ENCODE data around the gene PTCD2. TPM values are rescaled to one million over a fixed set of nuclear protein-coding genes. Genes with fewer than 3 reads are reported as not detected.
A peak's percentile ranks its signal among the peaks of the same experiment; 100 is the strongest.

PTCD2 gene
- total RNA-seq, 1 experiment from 2014 or later, result 24.9 TPM

DNA sequence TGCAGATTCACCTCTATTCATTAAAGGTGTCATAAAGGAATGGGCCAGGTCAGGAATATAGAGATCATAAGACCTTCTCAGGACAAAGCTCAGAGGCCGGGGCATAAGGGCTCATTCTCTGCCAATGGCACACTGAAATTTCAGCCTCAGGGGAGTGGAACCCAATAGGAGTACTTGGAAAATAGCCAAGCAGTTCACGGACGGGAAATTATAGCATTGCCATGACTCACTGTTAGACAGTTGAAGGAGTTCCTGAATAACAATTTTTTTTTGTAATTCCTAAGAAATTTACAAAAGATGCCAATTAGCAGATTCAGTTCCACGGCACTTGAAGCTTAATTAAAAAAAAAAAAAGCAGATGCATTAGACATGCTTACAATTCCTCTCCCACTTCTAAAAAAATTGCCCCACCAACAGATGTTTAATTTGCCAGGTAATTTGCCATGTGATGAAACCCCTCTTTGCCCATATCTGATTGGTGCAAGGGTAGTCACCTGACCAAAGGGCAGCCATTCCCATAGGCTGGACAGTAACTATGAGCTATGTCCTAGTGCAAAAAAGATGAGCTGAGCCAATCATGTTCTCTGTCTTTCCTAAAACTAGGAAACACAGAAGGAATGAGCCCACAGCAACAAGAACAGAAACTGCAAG, 58.6 kb downstream of the PTCD2 start:
- Histone ChIP-seq H3K9me2 (replicated peaks; ENCODE audit: insufficient read depth, low read length) (no peaks in the 10 kb centered on the region), H3K79me2 (ENCODE audit: low read length) (no peaks in the 10 kb centered on the region), H3K9me3 (ENCODE audit: low read length) (no peaks in the 10 kb centered on the region), H3K4me3 (ENCODE audit: low read length) (no peak overlapping the region), H3K27me3 (ENCODE audit: low read length) (no peaks in the 10 kb centered on the region), H3K27ac (ENCODE audit: low read length) (no peak overlapping the region), H3K4me1 (ENCODE audit: low read length) (no peaks in the 10 kb centered on the region), H3K4me2 (ENCODE audit: low read depth, low read length, poor library complexity, severe bottlenecking) (no peak overlapping the region), H4K20me1 (ENCODE audit: insufficient read depth, low read depth, low read length) (no peaks in the 10 kb centered on the region), H3K36me3 (ENCODE audit: insufficient read depth, low read length) (no peaks in the 10 kb centered on the region), H2AFZ (ENCODE audit: low read length) (no peak overlapping the region), H3K9ac (ENCODE audit: low read length) (no peak overlapping the region)
- no peak for DNase-seq

DNA sequence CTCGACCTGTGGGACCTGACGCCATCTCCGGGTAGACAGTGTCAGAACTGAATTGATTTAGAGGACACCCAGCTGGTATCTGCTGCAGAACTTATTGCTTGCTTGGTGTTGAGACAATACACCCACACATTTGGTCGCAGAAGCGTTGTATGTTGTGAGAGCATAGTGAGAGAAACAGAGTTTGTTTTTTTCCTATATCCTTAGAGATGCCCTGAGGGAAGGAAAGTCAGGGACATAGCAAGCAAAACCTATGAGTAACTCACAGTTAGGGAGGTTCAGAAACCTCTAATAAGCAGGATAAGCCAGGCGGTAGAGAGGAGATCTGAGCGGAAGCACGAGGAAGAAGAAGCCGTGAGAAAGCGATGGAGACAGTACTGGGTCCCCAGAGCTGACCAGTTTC, 59.8 kb downstream of the PTCD2 start:
- DNase-seq, result no peak
- H3K4me1 ChIP-seq (ENCODE audit: low read length), result no peaks in the 10 kb centered on the region
- H4K20me1 ChIP-seq (ENCODE audit: insufficient read depth, low read depth, low read length), result no peaks in the 10 kb centered on the region
- no peak overlapping the region for H3K9ac ChIP-seq (ENCODE audit: low read length)
- no peak overlapping the region for H3K4me2 ChIP-seq (ENCODE audit: low read depth, low read length, poor library complexity, severe bottlenecking)
- no peak overlapping the region for H3K27ac ChIP-seq (ENCODE audit: low read length)
- no peaks in the 10 kb centered on the region for H3K79me2 ChIP-seq (ENCODE audit: low read length)
- H3K9me3 ChIP-seq (ENCODE audit: low read length), result no peaks in the 10 kb centered on the region
- no peak overlapping the region for H2AFZ ChIP-seq (ENCODE audit: low read length)
- no peaks in the 10 kb centered on the region for H3K27me3 ChIP-seq (ENCODE audit: low read length)
- H3K4me3 ChIP-seq (ENCODE audit: low read length), result no peak overlapping the region
- no peaks in the 10 kb centered on the region for H3K36me3 ChIP-seq (ENCODE audit: insufficient read depth, low read length)
- H3K9me2 ChIP-seq (replicated peaks; ENCODE audit: insufficient read depth, low read length), result no peaks in the 10 kb centered on the region

DNA sequence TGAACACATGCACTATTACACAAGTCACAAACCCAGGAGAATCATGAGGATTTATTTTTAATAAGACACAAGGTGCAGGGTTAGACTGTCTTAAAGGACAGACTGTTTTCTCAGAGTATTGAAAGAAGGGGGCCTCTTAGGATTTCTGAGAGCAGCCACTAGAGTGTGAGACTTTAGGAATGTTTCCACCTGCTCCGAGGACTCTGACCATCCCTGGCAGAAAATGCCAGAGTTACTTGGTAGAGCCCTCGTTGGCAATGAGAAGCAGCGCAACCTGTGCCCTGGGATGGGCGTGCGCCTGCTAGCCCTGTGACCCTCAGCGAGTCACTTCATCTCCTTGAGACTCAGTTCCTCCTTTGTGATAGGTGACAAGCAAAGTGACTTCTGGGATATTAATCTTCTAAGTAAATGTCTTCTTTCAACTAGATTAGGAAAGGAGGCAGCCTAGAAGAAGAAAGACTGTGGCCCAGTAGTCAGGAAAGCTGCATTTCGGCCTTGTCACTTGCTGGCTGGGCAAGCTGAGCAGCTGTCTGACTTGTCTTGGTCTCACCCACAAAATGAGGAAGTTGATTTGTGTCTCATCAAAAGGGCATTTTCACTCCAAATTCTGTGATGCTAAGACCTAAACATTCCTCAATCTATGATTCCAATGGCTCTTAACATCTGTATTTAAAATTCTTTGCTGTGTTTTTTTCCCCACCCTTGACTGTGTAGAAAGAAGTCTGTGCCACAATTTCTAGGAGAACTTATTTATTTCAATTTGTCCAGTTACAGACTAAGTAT, 60.5 kb downstream of the PTCD2 start:
- H3K79me2 ChIP-seq (ENCODE audit: low read length), result no peaks in the 10 kb centered on the region
- no peaks in the 10 kb centered on the region for H3K27me3 ChIP-seq (ENCODE audit: low read length)
- H3K4me1 ChIP-seq (ENCODE audit: low read length), result no peaks in the 10 kb centered on the region
- H3K9me3 ChIP-seq (ENCODE audit: low read length), result no peaks in the 10 kb centered on the region
- H4K20me1 ChIP-seq (ENCODE audit: insufficient read depth, low read depth, low read length), result no peaks in the 10 kb centered on the region
- H3K27ac ChIP-seq (ENCODE audit: low read length), result no peak overlapping the region
- H3K4me2 ChIP-seq (ENCODE audit: low read depth, low read length, poor library complexity, severe bottlenecking), result no peak overlapping the region
- DNase-seq, result peak; percentile 47
- no peaks in the 10 kb centered on the region for H3K9me2 ChIP-seq (replicated peaks; ENCODE audit: insufficient read depth, low read length)
- H3K4me3 ChIP-seq (ENCODE audit: low read length), result no peak overlapping the region
- no peak overlapping the region for H3K9ac ChIP-seq (ENCODE audit: low read length)
- no peak overlapping the region for H2AFZ ChIP-seq (ENCODE audit: low read length)
- no peaks in the 10 kb centered on the region for H3K36me3 ChIP-seq (ENCODE audit: insufficient read depth, low read length)

DNA sequence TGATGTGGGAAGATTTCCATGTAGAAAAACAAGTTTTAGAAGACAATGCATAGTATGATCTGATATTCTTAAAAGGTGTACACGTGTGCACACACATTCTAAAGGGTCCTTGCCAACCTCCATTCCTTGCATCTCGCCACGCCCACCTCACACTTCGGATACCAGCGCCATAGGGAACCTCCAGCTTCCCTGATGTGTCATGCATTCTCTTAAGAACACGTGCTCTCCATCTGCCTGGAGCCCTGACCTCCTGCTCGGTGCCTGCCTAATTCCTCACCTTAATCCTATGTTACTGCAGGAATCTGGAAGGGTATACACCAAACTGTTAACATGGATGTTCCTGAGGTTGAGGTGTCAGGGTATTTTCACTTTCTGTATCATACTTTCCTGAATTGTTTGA, 63.1 kb downstream of the PTCD2 start:
- Histone ChIP-seq H4K20me1 (ENCODE audit: insufficient read depth, low read depth, low read length) (no peaks in the 10 kb centered on the region), H3K9me2 (replicated peaks; ENCODE audit: insufficient read depth, low read length) (no peaks in the 10 kb centered on the region), H3K79me2 (ENCODE audit: low read length) (no peaks in the 10 kb centered on the region), H3K36me3 (ENCODE audit: insufficient read depth, low read length) (no peaks in the 10 kb centered on the region), H3K27ac (ENCODE audit: low read length) (no peak overlapping the region), H3K4me3 (ENCODE audit: low read length) (no peak overlapping the region), H3K27me3 (ENCODE audit: low read length) (no peaks in the 10 kb centered on the region), H3K9ac (ENCODE audit: low read length) (no peak overlapping the region), H3K4me2 (ENCODE audit: low read depth, low read length, poor library complexity, severe bottlenecking) (no peak overlapping the region), H2AFZ (ENCODE audit: low read length) (no peak overlapping the region), H3K4me1 (ENCODE audit: low read length) (no peaks in the 10 kb centered on the region), H3K9me3 (ENCODE audit: low read length) (no peaks in the 10 kb centered on the region)
- DNase-seq, result no peak

DNA sequence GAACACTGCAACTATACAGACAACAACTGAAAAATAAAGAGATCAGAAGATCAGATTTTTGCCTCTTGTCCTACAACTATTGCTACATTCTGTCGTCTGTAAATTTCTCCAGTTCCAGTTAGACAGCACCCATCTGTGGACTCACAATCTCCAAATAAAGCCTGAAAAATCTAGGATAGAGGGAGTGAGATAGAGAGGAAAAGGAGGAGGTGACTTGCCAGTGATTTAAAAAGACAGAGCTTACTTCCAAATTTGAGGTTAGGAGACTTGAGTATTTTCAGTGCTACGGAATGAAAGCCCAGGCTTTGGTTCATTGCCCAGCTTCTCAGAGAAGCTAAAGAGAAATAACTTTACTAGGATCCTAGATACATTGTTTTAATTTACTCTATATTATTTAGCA, 63.6 kb downstream of the PTCD2 start:
- DNase-seq, result no peak
- no peak overlapping the region for H3K9ac ChIP-seq (ENCODE audit: low read length)
- H4K20me1 ChIP-seq (ENCODE audit: insufficient read depth, low read depth, low read length), result no peaks in the 10 kb centered on the region

DNA sequence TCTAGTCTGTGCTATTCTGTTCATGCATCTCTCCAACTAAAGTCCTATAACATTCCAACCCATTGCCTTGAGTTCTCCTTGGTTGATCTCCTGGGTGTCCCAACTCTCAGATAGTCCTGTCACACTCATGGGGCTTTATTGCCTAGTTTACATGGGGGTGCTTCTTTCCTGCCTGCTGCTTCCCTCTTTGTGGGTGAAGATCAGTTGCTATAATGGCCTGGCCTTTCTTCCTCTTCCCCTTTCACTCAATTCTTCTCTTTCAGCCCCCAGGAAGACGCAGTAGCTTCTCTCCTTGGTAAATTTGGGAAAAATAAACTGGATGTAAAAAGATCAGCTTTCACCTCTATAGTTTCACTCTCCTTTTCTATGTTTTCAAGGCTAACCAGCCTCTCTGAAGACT, 66.5 kb downstream of the PTCD2 start:
- no peaks in the 10 kb centered on the region for H3K9me3 ChIP-seq (ENCODE audit: low read length)

More for the DNA sequence above, 63.6 kb downstream of the PTCD2 start:
- H2AFZ ChIP-seq (ENCODE audit: low read length), result no peak overlapping the region
- no peaks in the 10 kb centered on the region for H3K4me1 ChIP-seq (ENCODE audit: low read length)
- H3K4me3 ChIP-seq (ENCODE audit: low read length), result no peak overlapping the region
- H3K9me2 ChIP-seq (replicated peaks; ENCODE audit: insufficient read depth, low read length), result no peaks in the 10 kb centered on the region
- H3K79me2 ChIP-seq (ENCODE audit: low read length), result no peaks in the 10 kb centered on the region
- no peak overlapping the region for H3K27ac ChIP-seq (ENCODE audit: low read length)
- H3K27me3 ChIP-seq (ENCODE audit: low read length), result no peaks in the 10 kb centered on the region
- H3K9me3 ChIP-seq (ENCODE audit: low read length), result no peaks in the 10 kb centered on the region
- no peaks in the 10 kb centered on the region for H3K36me3 ChIP-seq (ENCODE audit: insufficient read depth, low read length)
- H3K4me2 ChIP-seq (ENCODE audit: low read depth, low read length, poor library complexity, severe bottlenecking), result no peak overlapping the region

DNA sequence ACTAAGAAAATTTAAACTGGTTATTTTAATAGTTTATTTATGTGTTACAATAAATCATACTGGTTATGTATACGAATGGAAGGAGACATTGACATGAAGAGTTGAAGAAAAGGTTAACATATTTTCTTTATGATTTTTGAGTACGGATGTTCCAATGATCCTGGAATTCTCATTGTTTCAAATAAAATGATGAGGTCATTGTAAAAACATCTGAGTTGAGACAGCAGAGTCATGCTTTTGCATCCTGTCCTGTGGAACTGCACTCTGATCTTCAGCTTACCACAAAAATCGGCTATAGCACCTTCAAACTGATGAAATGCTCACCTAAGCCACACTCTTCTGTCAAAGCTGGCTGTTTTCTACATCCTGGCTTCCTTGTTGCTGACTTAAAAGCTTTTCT, 67.8 kb downstream of the PTCD2 start:
- Histone ChIP-seq H3K9me3 (ENCODE audit: low read length) (no peaks in the 10 kb centered on the region), H3K4me3 (ENCODE audit: low read length) (no peak overlapping the region), H3K4me1 (ENCODE audit: low read length) (no peaks in the 10 kb centered on the region), H3K4me2 (ENCODE audit: low read depth, low read length, poor library complexity, severe bottlenecking) (no peak overlapping the region), H3K27ac (ENCODE audit: low read length) (no peak overlapping the region), H3K9me2 (replicated peaks; ENCODE audit: insufficient read depth, low read length) (no peaks in the 10 kb centered on the region), H3K27me3 (ENCODE audit: low read length) (no peaks in the 10 kb centered on the region), H4K20me1 (ENCODE audit: insufficient read depth, low read depth, low read length) (no peaks in the 10 kb centered on the region), H3K79me2 (ENCODE audit: low read length) (no peaks in the 10 kb centered on the region), H2AFZ (ENCODE audit: low read length) (no peak overlapping the region), H3K36me3 (ENCODE audit: insufficient read depth, low read length) (no peaks in the 10 kb centered on the region), H3K9ac (ENCODE audit: low read length) (no peak overlapping the region)
- DNase-seq, result no peak

More for the DNA sequence above, 66.5 kb downstream of the PTCD2 start:
- H2AFZ ChIP-seq (ENCODE audit: low read length), result no peak overlapping the region
- no peak overlapping the region for H3K4me3 ChIP-seq (ENCODE audit: low read length)
- no peaks in the 10 kb centered on the region for H3K4me1 ChIP-seq (ENCODE audit: low read length)
- no peaks in the 10 kb centered on the region for H3K36me3 ChIP-seq (ENCODE audit: insufficient read depth, low read length)
- no peak overlapping the region for H3K27ac ChIP-seq (ENCODE audit: low read length)
- no peak for DNase-seq
- H4K20me1 ChIP-seq (ENCODE audit: insufficient read depth, low read depth, low read length), result no peaks in the 10 kb centered on the region
- no peak overlapping the region for H3K9ac ChIP-seq (ENCODE audit: low read length)
- no peaks in the 10 kb centered on the region for H3K27me3 ChIP-seq (ENCODE audit: low read length)
- no peak overlapping the region for H3K4me2 ChIP-seq (ENCODE audit: low read depth, low read length, poor library complexity, severe bottlenecking)
- no peaks in the 10 kb centered on the region for H3K79me2 ChIP-seq (ENCODE audit: low read length)
- H3K9me2 ChIP-seq (replicated peaks; ENCODE audit: insufficient read depth, low read length), result no peaks in the 10 kb centered on the region

DNA sequence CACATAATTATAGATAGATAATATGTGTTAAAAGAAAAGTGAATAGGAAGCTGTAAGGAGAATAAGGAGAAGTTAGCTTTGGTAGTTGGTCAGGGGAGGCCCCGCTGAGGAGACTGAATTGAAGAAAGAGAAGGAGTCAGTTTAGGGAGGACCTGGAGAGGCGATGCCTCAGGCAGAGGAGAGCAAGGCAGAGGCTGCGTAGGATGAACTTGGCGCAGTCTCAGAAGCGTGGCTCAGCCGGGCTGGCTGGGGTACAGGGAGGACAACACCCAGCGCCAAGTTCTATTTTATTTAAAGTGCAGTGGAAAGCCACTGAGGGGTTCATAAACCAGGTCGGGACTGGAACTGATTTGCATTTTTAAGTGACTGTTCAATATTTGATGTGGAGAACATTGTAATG, 68.5 kb downstream of the PTCD2 start:
- H3K79me2 ChIP-seq (ENCODE audit: low read length), result no peaks in the 10 kb centered on the region
- no peaks in the 10 kb centered on the region for H4K20me1 ChIP-seq (ENCODE audit: insufficient read depth, low read depth, low read length)
- no peaks in the 10 kb centered on the region for H3K36me3 ChIP-seq (ENCODE audit: insufficient read depth, low read length)
- no peaks in the 10 kb centered on the region for H3K9me3 ChIP-seq (ENCODE audit: low read length)
- H3K27me3 ChIP-seq (ENCODE audit: low read length), result no peaks in the 10 kb centered on the region
- no peaks in the 10 kb centered on the region for H3K9me2 ChIP-seq (replicated peaks; ENCODE audit: insufficient read depth, low read length)
- no peak overlapping the region for H3K4me3 ChIP-seq (ENCODE audit: low read length)
- no peak overlapping the region for H3K4me2 ChIP-seq (ENCODE audit: low read depth, low read length, poor library complexity, severe bottlenecking)
- H3K9ac ChIP-seq (ENCODE audit: low read length), result no peak overlapping the region
- no peak overlapping the region for H3K27ac ChIP-seq (ENCODE audit: low read length)
- DNase-seq, result no peak
- H2AFZ ChIP-seq (ENCODE audit: low read length), result no peak overlapping the region
- no peaks in the 10 kb centered on the region for H3K4me1 ChIP-seq (ENCODE audit: low read length)
